Measurements from ENCODE around the gene ZNF207. TPM values are rescaled to one million over a fixed set of nuclear protein-coding genes. Genes with fewer than 3 reads are reported as not detected.

Gene ZNF207
- total and polyA plus RNA-seq, 9 of the 15 experiments (the other 6 are each of a cell fraction or from before 2014, with no cell fraction given): 123 to 370 (median 250) TPM

GRCh38 chr17:32349854-32350665 is at the start of gene ZNF207 (continued):
- TF ChIP-seq TCF3 (CRISPR knock-in tag; IDR thresholded peaks at IDR 0.05): no peak
- TF ChIP-seq ESRRA (IDR thresholded peaks at IDR 0.05; ENCODE audit: borderline replicate concordance, low read depth): peak; percentile 49; the same call in 1 of the 2 replicates
- no peak for TF ChIP-seq ZBTB8A (IDR thresholded peaks at IDR 0.05; ENCODE audit: partially characterized antibody)
- TF ChIP-seq TBP (optimal IDR thresholded peaks at IDR 0.05; ENCODE audit: low read depth, low read length): peak; percentile 90
- no peak for TF ChIP-seq RERE (CRISPR knock-in tag; IDR thresholded peaks at IDR 0.05; ENCODE audit: borderline replicate concordance)
- no peak for TF ChIP-seq HDGF (IDR thresholded peaks at IDR 0.05)
- no peak for TF ChIP-seq HOXB6 (CRISPR knock-in tag; IDR thresholded peaks at IDR 0.05; ENCODE audit: borderline replicate concordance)
- peak; percentile 98 for TF ChIP-seq TAF1 (IDR thresholded peaks at IDR 0.05; ENCODE audit: control insufficient read depth, extremely low read depth, insufficient read depth, low read length, severe bottlenecking)
- no peak for TF ChIP-seq E2F3 (CRISPR knock-in tag; IDR thresholded peaks at IDR 0.05)
- no peak for TF ChIP-seq ETS2 (tag; IDR thresholded peaks at IDR 0.05; ENCODE audit: borderline replicate concordance, poor library complexity, severe bottlenecking)
- TF ChIP-seq HNRNPK (IDR thresholded peaks at IDR 0.05; ENCODE audit: low read depth, low read length, poor library complexity, severe bottlenecking): no peak
- TF ChIP-seq ZNF212 (CRISPR knock-in tag; IDR thresholded peaks at IDR 0.05): no peak
- no peak for TF ChIP-seq SETDB1 (IDR thresholded peaks at IDR 0.05; ENCODE audit: low read length)
- TF ChIP-seq GTF2B (IDR thresholded peaks at IDR 0.05; ENCODE audit: extremely low read depth, insufficient read length): peak; percentile 84
- TF ChIP-seq ZNF766 (CRISPR knock-in tag; conservative IDR thresholded peaks at IDR 0.05): 0 out of 2 replicates have a peak, but pooled peaks have one; percentile 29
- no peak for TF ChIP-seq CHD2 (IDR thresholded peaks at IDR 0.05; ENCODE audit: low read depth, low read length)
- TF ChIP-seq HMBOX1 (IDR thresholded peaks at IDR 0.05): no peak; the same call in 1 of the 2 replicates
- no peak for TF ChIP-seq NR4A1 (CRISPR knock-in tag; IDR thresholded peaks at IDR 0.05)
- no peak for TF ChIP-seq NR4A1 (tag; IDR thresholded peaks at IDR 0.05)
- TF ChIP-seq ATF7 (IDR thresholded peaks at IDR 0.05): 0 out of 2 replicates have a peak, but pooled peaks have one; percentile 43
- no peak for TF ChIP-seq THRAP3 (IDR thresholded peaks at IDR 0.05; ENCODE audit: borderline replicate concordance)
